Measurements from ENCODE around the gene TGM6.

DNA sequence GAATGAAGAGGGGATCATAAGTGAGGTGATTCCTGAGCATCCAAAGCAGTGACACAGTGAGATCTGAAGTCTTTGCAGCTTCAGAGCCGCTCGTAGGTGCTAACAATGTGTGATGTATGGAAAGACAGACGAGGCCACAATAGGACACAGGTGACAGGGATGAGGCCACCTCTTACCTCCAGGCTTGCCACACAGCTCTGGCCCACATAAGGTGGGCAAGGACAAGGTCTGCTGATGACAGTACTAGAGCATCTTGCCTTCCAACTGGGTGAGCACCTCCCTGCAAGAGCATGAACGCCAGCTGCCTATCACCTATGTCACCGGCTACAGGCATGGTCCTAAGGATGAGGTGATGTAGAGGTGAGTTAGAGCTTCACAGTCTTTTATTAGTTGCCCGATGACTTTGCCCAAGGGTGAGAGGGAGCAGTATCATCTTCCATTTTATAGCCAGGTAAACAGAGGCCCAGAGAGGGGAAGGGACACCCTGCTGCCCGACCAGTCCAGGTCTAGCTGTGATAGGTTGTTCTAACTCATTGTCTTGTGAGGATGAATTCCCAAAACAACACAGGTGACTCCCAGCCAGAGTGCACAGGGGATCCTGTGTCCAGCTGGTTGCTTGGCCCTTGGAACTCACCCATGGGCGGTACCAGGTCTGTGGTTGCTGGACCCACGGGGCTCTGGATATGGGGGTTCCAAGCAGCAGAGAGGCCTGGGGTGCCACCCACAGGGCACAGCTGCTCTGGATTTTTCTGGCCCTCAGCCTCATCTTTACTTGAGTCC is 6.2 kb upstream of the TGM6 start:
- TF ChIP-seq, protein P1, sequence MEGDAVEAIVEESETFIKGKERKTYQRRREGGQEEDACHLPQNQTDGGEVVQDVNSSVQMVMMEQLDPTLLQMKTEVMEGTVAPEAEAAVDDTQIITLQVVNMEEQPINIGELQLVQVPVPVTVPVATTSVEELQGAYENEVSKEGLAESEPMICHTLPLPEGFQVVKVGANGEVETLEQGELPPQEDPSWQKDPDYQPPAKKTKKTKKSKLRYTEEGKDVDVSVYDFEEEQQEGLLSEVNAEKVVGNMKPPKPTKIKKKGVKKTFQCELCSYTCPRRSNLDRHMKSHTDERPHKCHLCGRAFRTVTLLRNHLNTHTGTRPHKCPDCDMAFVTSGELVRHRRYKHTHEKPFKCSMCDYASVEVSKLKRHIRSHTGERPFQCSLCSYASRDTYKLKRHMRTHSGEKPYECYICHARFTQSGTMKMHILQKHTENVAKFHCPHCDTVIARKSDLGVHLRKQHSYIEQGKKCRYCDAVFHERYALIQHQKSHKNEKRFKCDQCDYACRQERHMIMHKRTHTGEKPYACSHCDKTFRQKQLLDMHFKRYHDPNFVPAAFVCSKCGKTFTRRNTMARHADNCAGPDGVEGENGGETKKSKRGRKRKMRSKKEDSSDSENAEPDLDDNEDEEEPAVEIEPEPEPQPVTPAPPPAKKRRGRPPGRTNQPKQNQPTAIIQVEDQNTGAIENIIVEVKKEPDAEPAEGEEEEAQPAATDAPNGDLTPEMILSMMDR (conservative IDR thresholded peaks at IDR 0.05; ENCODE audit: low read depth, low read length), result no peak
- TF ChIP-seq EZH2phosphoT487 (IDR thresholded peaks at IDR 0.05; ENCODE audit: borderline replicate concordance, low read length), result no peak
- no peak for TF ChIP-seq EZH2 (IDR thresholded peaks at IDR 0.05; ENCODE audit: low read length, unreplicated experiment)
